ENCODE results near the gene HES5.

DNA sequence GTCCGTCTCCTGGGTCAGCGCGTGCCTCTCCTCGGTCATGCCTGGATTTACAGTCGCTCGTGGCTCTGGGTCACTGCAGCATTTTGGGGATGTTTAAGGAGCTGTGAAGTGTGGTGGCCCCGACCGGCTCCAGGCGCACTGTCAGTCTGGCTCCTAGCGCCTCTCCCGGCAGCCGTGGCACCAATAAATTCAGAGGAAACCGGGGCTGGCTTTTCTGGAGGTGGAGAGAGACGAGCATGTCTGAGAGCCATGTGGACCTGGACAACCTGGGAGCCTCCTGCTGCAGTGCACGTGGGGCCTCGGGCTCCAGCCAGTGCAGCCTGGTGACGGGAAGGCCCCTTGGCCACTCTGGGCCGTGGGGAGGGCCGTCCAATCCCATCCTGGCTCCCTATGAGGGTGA, 36.8 kb downstream of the HES5 start:
- TF ChIP-seq, protein P1, sequence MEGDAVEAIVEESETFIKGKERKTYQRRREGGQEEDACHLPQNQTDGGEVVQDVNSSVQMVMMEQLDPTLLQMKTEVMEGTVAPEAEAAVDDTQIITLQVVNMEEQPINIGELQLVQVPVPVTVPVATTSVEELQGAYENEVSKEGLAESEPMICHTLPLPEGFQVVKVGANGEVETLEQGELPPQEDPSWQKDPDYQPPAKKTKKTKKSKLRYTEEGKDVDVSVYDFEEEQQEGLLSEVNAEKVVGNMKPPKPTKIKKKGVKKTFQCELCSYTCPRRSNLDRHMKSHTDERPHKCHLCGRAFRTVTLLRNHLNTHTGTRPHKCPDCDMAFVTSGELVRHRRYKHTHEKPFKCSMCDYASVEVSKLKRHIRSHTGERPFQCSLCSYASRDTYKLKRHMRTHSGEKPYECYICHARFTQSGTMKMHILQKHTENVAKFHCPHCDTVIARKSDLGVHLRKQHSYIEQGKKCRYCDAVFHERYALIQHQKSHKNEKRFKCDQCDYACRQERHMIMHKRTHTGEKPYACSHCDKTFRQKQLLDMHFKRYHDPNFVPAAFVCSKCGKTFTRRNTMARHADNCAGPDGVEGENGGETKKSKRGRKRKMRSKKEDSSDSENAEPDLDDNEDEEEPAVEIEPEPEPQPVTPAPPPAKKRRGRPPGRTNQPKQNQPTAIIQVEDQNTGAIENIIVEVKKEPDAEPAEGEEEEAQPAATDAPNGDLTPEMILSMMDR (IDR thresholded peaks at IDR 0.05) = no peak
- TF ChIP-seq POLR2A (IDR thresholded peaks at IDR 0.05) = no peak
